HepG2 (cell line): ENCODE results near the gene MAVS. TPM values are rescaled to one million over a fixed set of nuclear protein-coding genes. Genes with fewer than 3 reads are reported as not detected.

Source experiments
- ATAC-seq: fragments of 200-7000 bp; cut with Tn5 transposase; 3 replicates; pipeline ENCODE4 v1.9.1; 2020; ENCODE audit warnings: mild to moderate bottlenecking, moderate library complexity
- BruUV-seq: library from RNA; stranded (reverse); fragments of 400-500 nt; replicated peaks from 2 replicates; lab custom pipeline; 2021; lab: Mats Ljungman, UMichigan
- CTCF ChIA-PET: fragments of 300-600 bp; formaldehyde crosslinking; extraction: SDS; loops from one replicate; lab custom pipeline; 2021; ENCODE audit warnings: low total read pairs, inconsistent platforms, low intra/inter-chr PET ratio; lab: Yijun Ruan, JAX
- POLR2A ChIA-PET: fragments of 350-600 bp; sonication (Branson Sonifier 250); formaldehyde crosslinking; loops from one replicate; lab custom pipeline; 2020; ENCODE audit warnings: antibody characterized with exemption, inconsistent platforms; lab: Yijun Ruan, JAX
- DNase-seq: peaks from one replicate; pipeline ENCODE4 v3.0.0-alpha.2; 2015; ENCODE audit warnings: low spot score
- FAIRE-seq: peaks from 3 replicates; lab custom pipeline; 2011; peaks lifted over from hg19 to GRCh38; lab: Jason Lieb, UNC
- H2AFZ ChIP-seq: one replicate; pipeline ENCODE4 v1.6.1; 2011; ENCODE audit warnings: low read length, inconsistent platforms
- H3K27ac ChIP-seq: fragments of 300-600 bp; 3 replicates; pipeline ENCODE4 v1.8.0; 2011; ENCODE audit warnings: mixed run types, mild to moderate bottlenecking, mixed read lengths, low read length, inconsistent platforms; ENCODE audit not compliant: insufficient read depth; ENCODE audit errors: extremely low read length
- H3K27me3 ChIP-seq, 2 experiments: fragments of 200-600 bp in 1 of 2; 2 replicates in 1 of 2; 3 replicates in 1 of 2; pipeline versions ENCODE4 v1.6.0 to v1.8.0; 2011; ENCODE audit warnings: low read length in 2 of 2, mild to moderate bottlenecking in 2 of 2, moderate library complexity in 2 of 2, inconsistent platforms in 1 of 2; ENCODE audit not compliant: insufficient read depth in 2 of 2, control insufficient read depth in 1 of 2
- H3K36me3 ChIP-seq, 2 experiments: fragments of 200-600 bp in 1 of 2; replicated peaks in 1 of 2; 2 replicates in 1 of 2; 3 replicates in 1 of 2; pipeline versions ENCODE4 v1.5.1 to v1.8.0; 2011; ENCODE audit warnings: low read length in 2 of 2, inconsistent platforms in 1 of 2; ENCODE audit not compliant: insufficient read depth in 2 of 2, control insufficient read depth in 1 of 2
- H3K4me1 ChIP-seq: 2 replicates; pipeline ENCODE4 v1.5.1; 2012; ENCODE audit warnings: low read length, inconsistent platforms; ENCODE audit not compliant: insufficient read depth
- H3K4me2 ChIP-seq: 2 replicates; pipeline ENCODE4 v1.6.0; 2011; ENCODE audit warnings: low read depth, low read length, inconsistent platforms
- H3K4me3 ChIP-seq, 3 experiments: fragments of 200-600 bp in 1 of 3; sonication (generic), shearing (Covaris generic) in 1 of 3; replicated peaks in 1 of 3; 2 replicates each; pipeline ENCODE4 v1.5.1; 2011 to 2016; ENCODE audit warnings: low read length in 3 of 3, inconsistent platforms in 2 of 3, low read depth in 2 of 3, mild to moderate bottlenecking in 2 of 3, control low read depth in 1 of 3, mixed read lengths in 1 of 3; ENCODE audit not compliant: insufficient read depth in 1 of 3
- H3K79me2 ChIP-seq: one replicate; pipeline ENCODE4 v1.6.1; 2011; ENCODE audit warnings: low read length, inconsistent platforms; ENCODE audit not compliant: insufficient read depth
- H3K9ac ChIP-seq: 2 replicates; pipeline ENCODE4 v1.6.0; 2011; ENCODE audit warnings: mild to moderate bottlenecking, low read depth, low read length, inconsistent platforms; ENCODE audit not compliant: insufficient read depth
- H3K9me3 ChIP-seq: 2 replicates; pipeline ENCODE4 v1.5.1; 2012; ENCODE audit warnings: mild to moderate bottlenecking, low read length
- H4K20me1 ChIP-seq: 2 replicates; pipeline ENCODE4 v1.6.0; 2011; ENCODE audit warnings: inconsistent platforms, mild to moderate bottlenecking, low read length, moderate library complexity; ENCODE audit not compliant: insufficient read depth
- MLXIP ChIP-seq: sonication (generic); formaldehyde crosslinking; IDR thresholded peaks from 2 replicates; pipeline ENCODE4 v1.9.0; 2021; ENCODE audit warnings: missing genetic modification reagents, borderline replicate concordance
- ZNF362 ChIP-seq: sonication (generic); formaldehyde crosslinking; IDR thresholded peaks from 2 replicates; pipeline ENCODE4 v1.4.0; 2020; ENCODE audit warnings: missing genetic modification reagents, mild to moderate bottlenecking, borderline replicate concordance
- ZNF75D ChIP-seq: sonication (generic); formaldehyde crosslinking; IDR thresholded peaks from 2 replicates; pipeline ENCODE4 v1.8.1; 2023; ENCODE audit warnings: missing genetic modification reagents, mild to moderate bottlenecking, borderline replicate concordance
- WGBS: methylation state at CpG from one replicate; pipeline ENCODE4 v1.1.6; 2017; ENCODE audit warnings: low lambda C conversion rate; 5-methylcytosine and 5-hydroxymethylcytosine counted together
- in situ Hi-C: cut with HindIII; loops from 2 replicates; pipeline ENCODE4 v1.10.0; 2017; ENCODE audit warnings: low pct_unique_long_range_greater_than_20kb; ENCODE audit not compliant: extremely low pct_ligation_motif_present
- intact Hi-C: fragments of 100-400 bp; cut with micrococcal nuclease; formaldehyde crosslinking; loops from one replicate; pipeline ENCODE4 v1.10.0; 2022; ENCODE audit not compliant: unreplicated experiment
- polyA plus RNA-seq, 8 experiments: library from polyadenylated mRNA; depleted of rRNA in 3 of 8; stranded (reverse) in 7 of 8; unstranded in 1 of 8; fragments of >200 nt; fragmentation: Illumina TruSeq in 4 of 8; extraction: Trizol in 4 of 8; gene quantifications; 2 replicates each; pipeline versions ENCODE4 v1.2.1 to v1.2.3, GENCODE V29; 2011 to 2016; ENCODE audit warnings: low read depth in 4 of 8, missing spikeins in 1 of 8, mixed read lengths in 1 of 8; ENCODE audit not compliant: insufficient read depth in 1 of 8
- total RNA-seq, 5 experiments: library from RNA; depleted of rRNA; stranded (reverse); fragments of >200 nt; fragmentation: Illumina TruSeq; extraction: Trizol; gene quantifications; 2 replicates each; pipeline ENCODE4 v1.2.3, GENCODE V29; 2016; ENCODE audit warnings: low read depth in 1 of 5
- TF ChIP-seq, protein P1 (sequence below): sonication (generic); formaldehyde crosslinking; conservative IDR thresholded peaks from 2 replicates; pipeline ENCODE4 v1.4.0; 2020; ENCODE audit warnings: missing genetic modification reagents

The MAVS gene
- total and polyA plus RNA-seq, 2 of the 13 experiments (the other 11 are each of a cell fraction or from before 2014, with no cell fraction given) = 27.3 to 36.6 TPM

- no peaks in the 10 kb centered on the region; a peak in 1 of 5 replicates for H3K27me3 ChIP-seq
- peaks cover 12% of the 10 kb centered on the region for H3K79me2 ChIP-seq
- H4K20me1 ChIP-seq = no peaks in the 10 kb centered on the region
- no peak for ATAC-seq
- H3K27ac ChIP-seq = no peak overlapping the region
- ChIA-PET POLR2A (interaction anchor here (2.0 to 4.8 kb wide), 4 partner anchors 10 to 54 kb away, joined by 9 to 134 read pairs (median 32); partner anchors contain the start of genes ADISSP, CENPB and SPEF1), CTCF (no interaction called here)
- H3K9ac ChIP-seq = peak overlapping the region; percentile 99; the same call in 1 of the 2 replicates
- H3K9me3 ChIP-seq = no peaks in the 10 kb centered on the region
- H3K4me1 ChIP-seq = peaks cover 32% of the 10 kb centered on the region
- TF ChIP-seq ZNF362 (CRISPR knock-in tag) (no peak), ZNF75D (0 out of 2 replicates have a peak, but pooled peaks have one; percentile 36), MLXIP (no peak)
- TF ChIP-seq, protein P1, sequence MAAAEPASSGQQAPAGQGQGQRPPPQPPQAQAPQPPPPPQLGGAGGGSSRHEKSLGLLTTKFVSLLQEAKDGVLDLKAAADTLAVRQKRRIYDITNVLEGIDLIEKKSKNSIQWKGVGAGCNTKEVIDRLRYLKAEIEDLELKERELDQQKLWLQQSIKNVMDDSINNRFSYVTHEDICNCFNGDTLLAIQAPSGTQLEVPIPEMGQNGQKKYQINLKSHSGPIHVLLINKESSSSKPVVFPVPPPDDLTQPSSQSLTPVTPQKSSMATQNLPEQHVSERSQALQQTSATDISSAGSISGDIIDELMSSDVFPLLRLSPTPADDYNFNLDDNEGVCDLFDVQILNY (CRISPR knock-in tag) = 0 out of 2 replicates have a peak, but pooled peaks have one; percentile 30
- DNase-seq = no peak
- no peak for FAIRE-seq
- intact Hi-C loops (loop anchor here (2.0 kb wide), 1 partner anchor 67 kb away; the partner anchor contains the start of gene PANK2), in situ Hi-C loops (no loop called here)
- 0 out of 2 replicates have a peak overlapping the region, but pooled peaks have one; percentile 87 for H3K4me2 ChIP-seq
- no peak overlapping the region for H3K4me3 ChIP-seq
- WGBS = 97% methylated on average over 14 of the region's 14 CpGs
- H3K36me3 ChIP-seq = peaks cover 9 to 23% of the 10 kb centered on the region in 2 experiments
- BruUV-seq = no TSS peak
- H2AFZ ChIP-seq = no peak overlapping the region
Observed at GRCh38 chr20:3821996-3822395, 24.6 kb upstream of the MAVS start.
